ENCODE results near the gene TBP. TPM values are rescaled to one million over a fixed set of nuclear protein-coding genes. Genes with fewer than 3 reads are reported as not detected.
A peak's percentile ranks its signal among the peaks of the same experiment; 100 is the strongest.

Gene TBP
- total RNA-seq, 2 donors from 2014 or later = 21.6 to 28.0 TPM

GRCh38 chr6:170584181-170584953, 30.2 kb downstream of the TBP start, which contains the start of gene PDCD2:
TSS of gene PDCD2 (minus strand) at chr6:170584637. CDS start at chr6:170584581, 56 bp downstream.
- Histone ChIP-seq H3K36me3 (ENCODE audit: control insufficient read depth, insufficient read depth, low read length) (peaks cover 38% of the 10 kb centered on the region), H3K27ac (ENCODE audit: low read depth, low read length) (peak within 1 kb of the TSS; percentile 6), H3K9me3 (ENCODE audit: control insufficient read depth, low read length) (peaks cover 25% of the 10 kb centered on the region), H3K4me1 (ENCODE audit: control insufficient read depth, insufficient read depth, low read length) (no peaks in the 10 kb centered on the region), H3K27me3 (ENCODE audit: control insufficient read depth, insufficient read depth, low read length, poor library complexity, severe bottlenecking) (no peaks in the 10 kb centered on the region), H3K4me3 (ENCODE audit: low read length) (peak within 1 kb of the TSS; percentile 98), H3K9ac (ENCODE audit: extremely low read depth, low read length, poor library complexity, severe bottlenecking) (peak within 1 kb of the TSS; percentile 74)
- H3K9me3 Mint-ChIP-seq = peaks cover 15% of the 10 kb centered on the region
- peak within 1 kb of the TSS; percentile 96 for H3K27ac Mint-ChIP-seq
- H3K4me3 Mint-ChIP-seq = peak within 1 kb of the TSS; percentile 94
- peaks cover 21% of the 10 kb centered on the region for H3K4me1 Mint-ChIP-seq
- peak; percentile 97 for DNase-seq
- TF ChIP-seq CTCF (conservative IDR thresholded peaks at IDR 0.05) = no peak
- H3K36me3 Mint-ChIP-seq (ENCODE audit: low read depth) = peaks cover 26% of the 10 kb centered on the region
- 0% methylated on average over 25 to 81 of the region's 81 CpGs for WGBS, 2 experiments (ENCODE audit: insufficient coverage in 1 of 2, insufficient read length in 1 of 2)
- no peaks in the 10 kb centered on the region for H3K27me3 Mint-ChIP-seq (ENCODE audit: insufficient read depth)

GRCh38 chr6:170584954-170585498, 30.9 kb downstream of the TBP start:
- Histone ChIP-seq H3K4me3 (ENCODE audit: low read length) (peak overlapping the region; percentile 98), H3K36me3 (ENCODE audit: control insufficient read depth, insufficient read depth, low read length) (peaks cover 32% of the 10 kb centered on the region), H3K27me3 (ENCODE audit: control insufficient read depth, insufficient read depth, low read length, poor library complexity, severe bottlenecking) (no peaks in the 10 kb centered on the region), H3K9me3 (ENCODE audit: control insufficient read depth, low read length) (peaks cover 31% of the 10 kb centered on the region), H3K4me1 (ENCODE audit: control insufficient read depth, insufficient read depth, low read length) (no peaks in the 10 kb centered on the region), H3K9ac (ENCODE audit: extremely low read depth, low read length, poor library complexity, severe bottlenecking) (peak overlapping the region; percentile 74), H3K27ac (ENCODE audit: low read depth, low read length) (no peak overlapping the region)
- TF ChIP-seq CTCF (conservative IDR thresholded peaks at IDR 0.05) = no peak
- Mint-ChIP-seq H3K4me1 (peaks cover 21% of the 10 kb centered on the region), H3K9me3 (peaks cover 21% of the 10 kb centered on the region), H3K27ac (peak overlapping the region; percentile 96), H3K4me3 (peak overlapping the region; percentile 94), H3K36me3 (ENCODE audit: low read depth) (peaks cover 26% of the 10 kb centered on the region), H3K27me3 (ENCODE audit: insufficient read depth) (no peaks in the 10 kb centered on the region)
- peak; percentile 61 for DNase-seq
- 0 to 5% methylated on average over 1 to 6 of the region's 6 CpGs for WGBS, 2 experiments (ENCODE audit: insufficient coverage in 1 of 2, insufficient read length in 1 of 2)

- peaks cover 11% of the 10 kb centered on the region for H3K36me3 Mint-ChIP-seq (ENCODE audit: low read depth)
- H3K27me3 ChIP-seq (ENCODE audit: control insufficient read depth, insufficient read depth, low read length, poor library complexity, severe bottlenecking) = no peaks in the 10 kb centered on the region
- WGBS, 2 experiments (ENCODE audit: insufficient coverage in 1 of 2, insufficient read length in 1 of 2) = 86 to 90% methylated on average over 1 of the region's 1 CpG
- no peaks in the 10 kb centered on the region for H3K4me1 ChIP-seq (ENCODE audit: control insufficient read depth, insufficient read depth, low read length)
- no peak overlapping the region for H3K27ac Mint-ChIP-seq
- no peak for DNase-seq
- no peak overlapping the region for H3K9ac ChIP-seq (ENCODE audit: extremely low read depth, low read length, poor library complexity, severe bottlenecking)
- H3K4me1 Mint-ChIP-seq = peaks cover 9% of the 10 kb centered on the region
- H3K4me3 Mint-ChIP-seq = no peak overlapping the region
- H3K9me3 Mint-ChIP-seq = peaks cover 65% of the 10 kb centered on the region
- peaks cover 82% of the 10 kb centered on the region for H3K9me3 ChIP-seq (ENCODE audit: control insufficient read depth, low read length)
- no peak overlapping the region for H3K27ac ChIP-seq (ENCODE audit: low read depth, low read length)
- peak overlapping the region; percentile 30 for H3K4me3 ChIP-seq (ENCODE audit: low read length)
- TF ChIP-seq CTCF (conservative IDR thresholded peaks at IDR 0.05) = no peak
- H3K36me3 ChIP-seq (ENCODE audit: control insufficient read depth, insufficient read depth, low read length) = no peaks in the 10 kb centered on the region
- H3K27me3 Mint-ChIP-seq (ENCODE audit: insufficient read depth) = no peaks in the 10 kb centered on the region
Observed at GRCh38 chr6:170590725-170591124, 36.6 kb downstream of the TBP start.

Data from endodermal cell (in vitro differentiated cells).